ENCODE measurements around the gene USP40. TPM values are rescaled to one million over a fixed set of nuclear protein-coding genes. Genes with fewer than 3 reads are reported as not detected.

The USP40 gene
- total and polyA plus RNA-seq, 2 experiments from 2014 or later = 5.7 to 11.7 TPM

DNA sequence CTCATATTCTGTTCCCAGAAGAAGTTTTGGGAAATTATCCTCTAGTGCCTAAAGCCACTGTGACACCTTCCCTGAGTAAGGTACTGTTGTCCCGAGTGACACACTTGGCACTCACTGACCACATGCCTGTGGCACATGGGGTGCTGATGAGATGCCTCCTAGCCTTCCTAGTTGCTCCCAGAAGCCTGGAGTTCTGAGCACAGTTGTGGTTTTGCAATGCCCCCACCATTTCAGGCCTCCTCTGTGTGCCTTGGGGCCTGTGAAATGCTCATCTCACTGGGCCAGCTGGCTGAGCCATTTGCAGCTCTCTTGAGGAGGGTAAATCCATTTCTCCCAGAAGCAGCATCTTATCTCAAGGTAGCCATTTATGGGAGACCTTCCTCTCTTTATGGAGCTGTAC is 120.5 kb downstream of the USP40 start:
- no peak for ATAC-seq
- no peak overlapping the region for H3K27ac ChIP-seq (ENCODE audit: low read depth)
- no peak for TF ChIP-seq JUNB (IDR thresholded peaks at IDR 0.05; ENCODE audit: unreplicated experiment)
- no peak for TF ChIP-seq EZH2 (IDR thresholded peaks at IDR 0.05; ENCODE audit: low read depth, unreplicated experiment)
- TF ChIP-seq POLR2AphosphoS5 (IDR thresholded peaks at IDR 0.05; ENCODE audit: low read depth) = no peak
- TF ChIP-seq ZNF114 (CRISPR knock-in tag; IDR thresholded peaks at IDR 0.05) = no peak
- TF ChIP-seq, protein P1, sequence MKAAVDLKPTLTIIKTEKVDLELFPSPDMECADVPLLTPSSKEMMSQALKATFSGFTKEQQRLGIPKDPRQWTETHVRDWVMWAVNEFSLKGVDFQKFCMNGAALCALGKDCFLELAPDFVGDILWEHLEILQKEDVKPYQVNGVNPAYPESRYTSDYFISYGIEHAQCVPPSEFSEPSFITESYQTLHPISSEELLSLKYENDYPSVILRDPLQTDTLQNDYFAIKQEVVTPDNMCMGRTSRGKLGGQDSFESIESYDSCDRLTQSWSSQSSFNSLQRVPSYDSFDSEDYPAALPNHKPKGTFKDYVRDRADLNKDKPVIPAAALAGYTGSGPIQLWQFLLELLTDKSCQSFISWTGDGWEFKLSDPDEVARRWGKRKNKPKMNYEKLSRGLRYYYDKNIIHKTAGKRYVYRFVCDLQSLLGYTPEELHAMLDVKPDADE (IDR thresholded peaks at IDR 0.05) = no peak
- no peak for TF ChIP-seq STAT1 (IDR thresholded peaks at IDR 0.05; ENCODE audit: unreplicated experiment)
- no peak for TF ChIP-seq NANOG (IDR thresholded peaks at IDR 0.05; ENCODE audit: borderline replicate concordance)
- TF ChIP-seq, protein P2, sequence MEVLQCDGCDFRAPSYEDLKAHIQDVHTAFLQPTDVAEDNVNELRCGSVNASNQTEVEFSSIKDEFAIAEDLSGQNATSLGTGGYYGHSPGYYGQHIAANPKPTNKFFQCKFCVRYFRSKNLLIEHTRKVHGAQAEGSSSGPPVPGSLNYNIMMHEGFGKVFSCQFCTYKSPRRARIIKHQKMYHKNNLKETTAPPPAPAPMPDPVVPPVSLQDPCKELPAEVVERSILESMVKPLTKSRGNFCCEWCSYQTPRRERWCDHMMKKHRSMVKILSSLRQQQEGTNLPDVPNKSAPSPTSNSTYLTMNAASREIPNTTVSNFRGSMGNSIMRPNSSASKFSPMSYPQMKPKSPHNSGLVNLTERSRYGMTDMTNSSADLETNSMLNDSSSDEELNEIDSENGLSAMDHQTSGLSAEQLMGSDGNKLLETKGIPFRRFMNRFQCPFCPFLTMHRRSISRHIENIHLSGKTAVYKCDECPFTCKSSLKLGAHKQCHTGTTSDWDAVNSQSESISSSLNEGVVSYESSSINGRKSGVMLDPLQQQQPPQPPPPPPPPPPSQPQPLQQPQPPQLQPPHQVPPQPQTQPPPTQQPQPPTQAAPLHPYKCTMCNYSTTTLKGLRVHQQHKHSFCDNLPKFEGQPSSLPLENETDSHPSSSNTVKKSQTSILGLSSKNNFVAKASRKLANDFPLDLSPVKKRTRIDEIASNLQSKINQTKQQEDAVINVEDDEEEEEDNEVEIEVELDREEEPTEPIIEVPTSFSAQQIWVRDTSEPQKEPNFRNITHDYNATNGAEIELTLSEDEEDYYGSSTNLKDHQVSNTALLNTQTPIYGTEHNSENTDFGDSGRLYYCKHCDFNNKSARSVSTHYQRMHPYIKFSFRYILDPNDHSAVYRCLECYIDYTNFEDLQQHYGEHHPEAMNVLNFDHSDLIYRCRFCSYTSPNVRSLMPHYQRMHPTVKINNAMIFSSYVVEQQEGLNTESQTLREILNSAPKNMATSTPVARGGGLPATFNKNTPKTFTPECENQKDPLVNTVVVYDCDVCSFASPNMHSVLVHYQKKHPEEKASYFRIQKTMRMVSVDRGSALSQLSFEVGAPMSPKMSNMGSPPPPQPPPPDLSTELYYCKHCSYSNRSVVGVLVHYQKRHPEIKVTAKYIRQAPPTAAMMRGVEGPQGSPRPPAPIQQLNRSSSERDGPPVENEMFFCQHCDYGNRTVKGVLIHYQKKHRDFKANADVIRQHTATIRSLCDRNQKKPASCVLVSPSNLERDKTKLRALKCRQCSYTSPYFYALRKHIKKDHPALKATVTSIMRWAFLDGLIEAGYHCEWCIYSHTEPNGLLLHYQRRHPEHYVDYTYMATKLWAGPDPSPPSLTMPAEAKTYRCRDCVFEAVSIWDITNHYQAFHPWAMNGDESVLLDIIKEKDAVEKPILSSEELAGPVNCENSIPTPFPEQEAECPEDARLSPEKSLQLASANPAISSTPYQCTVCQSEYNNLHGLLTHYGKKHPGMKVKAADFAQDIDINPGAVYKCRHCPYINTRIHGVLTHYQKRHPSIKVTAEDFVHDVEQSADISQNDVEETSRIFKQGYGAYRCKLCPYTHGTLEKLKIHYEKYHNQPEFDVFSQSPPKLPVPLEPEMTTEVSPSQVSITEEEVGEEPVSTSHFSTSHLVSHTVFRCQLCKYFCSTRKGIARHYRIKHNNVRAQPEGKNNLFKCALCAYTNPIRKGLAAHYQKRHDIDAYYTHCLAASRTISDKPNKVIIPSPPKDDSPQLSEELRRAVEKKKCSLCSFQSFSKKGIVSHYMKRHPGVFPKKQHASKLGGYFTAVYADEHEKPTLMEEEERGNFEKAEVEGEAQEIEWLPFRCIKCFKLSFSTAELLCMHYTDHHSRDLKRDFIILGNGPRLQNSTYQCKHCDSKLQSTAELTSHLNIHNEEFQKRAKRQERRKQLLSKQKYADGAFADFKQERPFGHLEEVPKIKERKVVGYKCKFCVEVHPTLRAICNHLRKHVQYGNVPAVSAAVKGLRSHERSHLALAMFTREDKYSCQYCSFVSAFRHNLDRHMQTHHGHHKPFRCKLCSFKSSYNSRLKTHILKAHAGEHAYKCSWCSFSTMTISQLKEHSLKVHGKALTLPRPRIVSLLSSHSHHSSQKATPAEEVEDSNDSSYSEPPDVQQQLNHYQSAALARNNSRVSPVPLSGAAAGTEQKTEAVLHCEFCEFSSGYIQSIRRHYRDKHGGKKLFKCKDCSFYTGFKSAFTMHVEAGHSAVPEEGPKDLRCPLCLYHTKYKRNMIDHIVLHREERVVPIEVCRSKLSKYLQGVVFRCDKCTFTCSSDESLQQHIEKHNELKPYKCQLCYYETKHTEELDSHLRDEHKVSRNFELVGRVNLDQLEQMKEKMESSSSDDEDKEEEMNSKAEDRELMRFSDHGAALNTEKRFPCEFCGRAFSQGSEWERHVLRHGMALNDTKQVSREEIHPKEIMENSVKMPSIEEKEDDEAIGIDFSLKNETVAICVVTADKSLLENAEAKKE (CRISPR knock-in tag; IDR thresholded peaks at IDR 0.05) = no peak
- TF ChIP-seq, protein P3, sequence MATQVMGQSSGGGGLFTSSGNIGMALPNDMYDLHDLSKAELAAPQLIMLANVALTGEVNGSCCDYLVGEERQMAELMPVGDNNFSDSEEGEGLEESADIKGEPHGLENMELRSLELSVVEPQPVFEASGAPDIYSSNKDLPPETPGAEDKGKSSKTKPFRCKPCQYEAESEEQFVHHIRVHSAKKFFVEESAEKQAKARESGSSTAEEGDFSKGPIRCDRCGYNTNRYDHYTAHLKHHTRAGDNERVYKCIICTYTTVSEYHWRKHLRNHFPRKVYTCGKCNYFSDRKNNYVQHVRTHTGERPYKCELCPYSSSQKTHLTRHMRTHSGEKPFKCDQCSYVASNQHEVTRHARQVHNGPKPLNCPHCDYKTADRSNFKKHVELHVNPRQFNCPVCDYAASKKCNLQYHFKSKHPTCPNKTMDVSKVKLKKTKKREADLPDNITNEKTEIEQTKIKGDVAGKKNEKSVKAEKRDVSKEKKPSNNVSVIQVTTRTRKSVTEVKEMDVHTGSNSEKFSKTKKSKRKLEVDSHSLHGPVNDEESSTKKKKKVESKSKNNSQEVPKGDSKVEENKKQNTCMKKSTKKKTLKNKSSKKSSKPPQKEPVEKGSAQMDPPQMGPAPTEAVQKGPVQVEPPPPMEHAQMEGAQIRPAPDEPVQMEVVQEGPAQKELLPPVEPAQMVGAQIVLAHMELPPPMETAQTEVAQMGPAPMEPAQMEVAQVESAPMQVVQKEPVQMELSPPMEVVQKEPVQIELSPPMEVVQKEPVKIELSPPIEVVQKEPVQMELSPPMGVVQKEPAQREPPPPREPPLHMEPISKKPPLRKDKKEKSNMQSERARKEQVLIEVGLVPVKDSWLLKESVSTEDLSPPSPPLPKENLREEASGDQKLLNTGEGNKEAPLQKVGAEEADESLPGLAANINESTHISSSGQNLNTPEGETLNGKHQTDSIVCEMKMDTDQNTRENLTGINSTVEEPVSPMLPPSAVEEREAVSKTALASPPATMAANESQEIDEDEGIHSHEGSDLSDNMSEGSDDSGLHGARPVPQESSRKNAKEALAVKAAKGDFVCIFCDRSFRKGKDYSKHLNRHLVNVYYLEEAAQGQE (IDR thresholded peaks at IDR 0.05; ENCODE audit: unreplicated experiment) = no peak
- no peak for TF ChIP-seq CREB1 (CRISPR knock-in tag; IDR thresholded peaks at IDR 0.05; ENCODE audit: low read depth)
- TF ChIP-seq, protein P4, sequence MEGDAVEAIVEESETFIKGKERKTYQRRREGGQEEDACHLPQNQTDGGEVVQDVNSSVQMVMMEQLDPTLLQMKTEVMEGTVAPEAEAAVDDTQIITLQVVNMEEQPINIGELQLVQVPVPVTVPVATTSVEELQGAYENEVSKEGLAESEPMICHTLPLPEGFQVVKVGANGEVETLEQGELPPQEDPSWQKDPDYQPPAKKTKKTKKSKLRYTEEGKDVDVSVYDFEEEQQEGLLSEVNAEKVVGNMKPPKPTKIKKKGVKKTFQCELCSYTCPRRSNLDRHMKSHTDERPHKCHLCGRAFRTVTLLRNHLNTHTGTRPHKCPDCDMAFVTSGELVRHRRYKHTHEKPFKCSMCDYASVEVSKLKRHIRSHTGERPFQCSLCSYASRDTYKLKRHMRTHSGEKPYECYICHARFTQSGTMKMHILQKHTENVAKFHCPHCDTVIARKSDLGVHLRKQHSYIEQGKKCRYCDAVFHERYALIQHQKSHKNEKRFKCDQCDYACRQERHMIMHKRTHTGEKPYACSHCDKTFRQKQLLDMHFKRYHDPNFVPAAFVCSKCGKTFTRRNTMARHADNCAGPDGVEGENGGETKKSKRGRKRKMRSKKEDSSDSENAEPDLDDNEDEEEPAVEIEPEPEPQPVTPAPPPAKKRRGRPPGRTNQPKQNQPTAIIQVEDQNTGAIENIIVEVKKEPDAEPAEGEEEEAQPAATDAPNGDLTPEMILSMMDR (conservative IDR thresholded peaks at IDR 0.05; ENCODE audit: low read depth in 2 of 2) = no peak
- TF ChIP-seq EZH2phosphoT487 (IDR thresholded peaks at IDR 0.05; ENCODE audit: unreplicated experiment) = no peak
- no peak for TF ChIP-seq ZNF331 (CRISPR knock-in tag; IDR thresholded peaks at IDR 0.05; ENCODE audit: low read depth)

More for the DNA sequence above, 120.5 kb downstream of the USP40 start:
- no peaks in the 10 kb centered on the region for H3F3A ChIP-seq (replicated peaks; ENCODE audit: low read depth)
- Mint-ChIP-seq H3K27ac (no peak overlapping the region), H3K36me3 (ENCODE audit: low read depth) (peaks cover 16% of the 10 kb centered on the region), H3K9me3 (peaks cover 2% of the 10 kb centered on the region; the same call in 1 of the 3 replicates), H3K4me1 (peaks cover 9% of the 10 kb centered on the region), H3K4me3 (no peak overlapping the region), H3K27me3 (ENCODE audit: insufficient read depth, low read depth, poor library complexity) (peaks cover 17% of the 10 kb centered on the region)
- no peaks in the 10 kb centered on the region for H3K4me1 ChIP-seq (ENCODE audit: insufficient read depth)
- no peak for DNase-seq (ENCODE audit: low spot score)
- H3K4me3 ChIP-seq = no peak overlapping the region
- no peaks in the 10 kb centered on the region for H3K79me2 ChIP-seq (replicated peaks; ENCODE audit: insufficient read depth)
- no peaks in the 10 kb centered on the region for H4K20me1 ChIP-seq (replicated peaks; ENCODE audit: insufficient read depth)
- H3K9me2 ChIP-seq (ENCODE audit: insufficient read depth) = no peaks in the 10 kb centered on the region
- no peak overlapping the region for H3K4me2 ChIP-seq
- no peaks in the 10 kb centered on the region for H3K27me3 ChIP-seq (ENCODE audit: insufficient read depth)
- H3K36me3 ChIP-seq (ENCODE audit: insufficient read depth) = no peaks in the 10 kb centered on the region
- H2AFZ ChIP-seq = no peak overlapping the region

Measured in GM23338 (cell line).